HG02623 (cell line): Measurements from ENCODE around the gene PYGB.

Experiments used
- ATAC-seq: cut with Tn5 transposase; IDR thresholded peaks from one replicate; pipeline ENCODE4 v1.9.1; 2021; ENCODE audit warnings: moderate library complexity; ENCODE audit not compliant: unreplicated experiment

PYGB gene

DNA sequence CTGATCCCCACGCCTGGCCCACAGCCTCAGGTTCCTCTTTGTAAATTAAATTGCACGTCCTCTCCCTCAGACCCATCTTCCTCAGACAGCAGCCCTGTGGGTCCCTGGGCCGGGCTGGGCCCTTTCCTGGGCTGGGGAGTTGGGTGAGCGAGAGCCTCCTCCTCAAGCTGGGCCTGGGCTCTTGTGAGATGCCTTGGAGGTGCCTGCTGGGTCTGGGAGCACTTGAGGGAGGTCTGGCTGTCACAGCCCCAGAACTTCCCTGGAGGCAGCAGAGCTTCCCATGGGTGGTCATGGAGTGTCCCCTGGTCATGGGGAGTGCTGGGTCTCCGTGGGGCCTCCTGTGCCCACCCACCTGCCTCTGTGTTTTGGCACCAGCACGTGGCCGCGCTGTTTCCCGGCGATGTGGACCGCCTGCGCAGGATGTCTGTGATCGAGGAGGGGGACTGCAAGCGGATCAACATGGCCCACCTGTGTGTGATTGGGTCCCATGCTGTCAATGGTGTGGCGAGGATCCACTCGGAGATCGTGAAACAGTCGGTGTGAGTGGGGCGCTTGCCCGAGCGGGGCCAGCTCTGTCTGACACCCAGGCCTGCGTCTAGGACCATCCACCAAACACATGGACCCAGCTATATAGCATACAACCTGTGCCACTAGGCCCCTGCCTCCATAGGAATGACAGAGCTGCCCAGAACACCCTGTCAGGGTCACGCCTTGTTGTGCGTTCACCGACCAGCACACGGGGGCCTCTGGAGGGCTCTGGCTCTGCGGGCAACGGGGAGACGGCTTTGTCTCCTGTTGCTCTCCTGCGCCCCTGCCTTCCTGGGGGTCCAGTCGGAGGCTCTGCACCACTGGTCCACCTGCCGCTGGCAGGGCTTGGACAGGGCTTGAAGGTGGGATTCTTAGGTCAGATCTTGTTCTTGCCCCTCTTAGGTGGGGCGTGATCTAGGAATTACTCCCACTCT lies 33.0 kb downstream of the PYGB start:
- no peak for ATAC-seq

DNA sequence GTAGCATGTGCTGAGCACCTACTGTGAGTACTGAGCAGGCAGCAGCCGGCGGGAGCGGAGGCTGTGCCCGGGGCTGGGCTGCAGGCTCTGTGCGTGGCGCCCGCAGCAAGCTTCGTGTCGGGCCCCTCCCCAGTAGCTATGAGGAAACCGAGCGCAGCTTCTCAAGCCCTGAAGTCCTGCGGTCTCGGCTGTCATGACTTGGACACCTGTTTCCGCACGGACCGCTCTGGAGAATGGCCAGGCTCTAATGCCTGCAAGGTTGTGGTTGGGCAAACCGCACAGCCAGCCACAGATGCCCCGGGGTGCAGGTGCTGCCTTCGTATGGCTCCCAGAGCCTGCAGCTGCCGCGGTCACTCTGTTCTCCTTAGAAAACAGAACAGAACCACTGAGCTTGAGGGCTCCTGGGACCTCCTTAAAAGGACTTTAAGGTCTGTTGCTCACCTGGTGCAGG lies 33.7 kb downstream of the PYGB start:
- ATAC-seq = peak; percentile 67

DNA sequence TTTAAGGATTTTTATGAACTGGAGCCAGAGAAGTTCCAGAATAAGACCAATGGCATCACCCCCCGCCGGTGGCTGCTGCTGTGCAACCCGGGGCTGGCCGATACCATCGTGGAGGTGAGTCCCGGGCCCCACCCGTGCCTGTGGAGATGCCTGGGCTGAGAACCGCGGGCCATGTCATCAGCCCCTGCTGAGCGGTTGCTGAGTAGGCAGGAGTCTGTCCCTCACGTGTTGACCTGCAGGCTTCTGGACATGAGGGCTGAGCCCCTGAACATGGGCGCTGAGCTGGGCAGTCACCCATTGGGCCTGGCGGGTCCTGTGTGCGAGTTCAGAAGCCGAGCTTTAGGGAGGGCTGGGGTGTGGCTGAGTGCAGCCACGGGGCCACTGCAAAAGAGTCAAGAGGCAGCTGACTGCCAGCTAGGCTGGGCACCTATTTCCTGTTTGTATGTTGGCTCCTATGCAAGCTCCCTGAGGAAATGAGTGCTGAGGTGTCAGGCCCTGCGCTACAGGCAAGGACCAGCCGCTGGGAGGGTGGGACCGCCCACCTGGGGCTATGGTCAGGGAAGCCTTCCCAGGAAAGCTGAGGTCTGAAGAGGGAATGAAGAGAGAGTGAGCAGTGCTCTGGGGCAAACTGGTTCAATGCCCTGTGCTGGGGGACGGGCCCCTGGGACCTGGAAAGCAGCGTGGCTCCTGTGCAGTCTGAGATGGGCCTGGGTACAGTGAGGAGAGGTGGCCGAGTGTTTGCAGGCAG lies 34.3 kb downstream of the PYGB start:
- no peak for ATAC-seq

DNA sequence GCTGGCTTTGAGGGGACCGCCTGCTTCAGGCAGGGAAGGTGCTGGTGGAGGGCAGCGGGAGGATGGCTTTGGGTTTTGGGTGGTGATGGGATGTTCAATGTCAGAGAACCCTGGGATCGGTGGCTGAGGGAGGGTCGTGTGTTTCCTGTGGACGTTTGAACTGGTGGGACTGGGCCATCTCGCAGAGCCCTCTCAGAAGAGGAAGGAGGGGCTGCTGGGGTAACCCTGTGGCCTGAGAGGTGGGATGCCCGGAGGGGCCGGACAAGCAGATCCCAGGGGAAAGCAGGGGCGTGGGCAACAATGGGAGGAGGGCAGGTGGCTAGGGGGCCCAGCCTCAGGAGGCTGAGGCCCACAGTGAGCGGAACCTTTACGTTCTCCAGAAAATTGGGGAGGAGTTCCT lies 34.9 kb downstream of the PYGB start:
- ATAC-seq = no peak

DNA sequence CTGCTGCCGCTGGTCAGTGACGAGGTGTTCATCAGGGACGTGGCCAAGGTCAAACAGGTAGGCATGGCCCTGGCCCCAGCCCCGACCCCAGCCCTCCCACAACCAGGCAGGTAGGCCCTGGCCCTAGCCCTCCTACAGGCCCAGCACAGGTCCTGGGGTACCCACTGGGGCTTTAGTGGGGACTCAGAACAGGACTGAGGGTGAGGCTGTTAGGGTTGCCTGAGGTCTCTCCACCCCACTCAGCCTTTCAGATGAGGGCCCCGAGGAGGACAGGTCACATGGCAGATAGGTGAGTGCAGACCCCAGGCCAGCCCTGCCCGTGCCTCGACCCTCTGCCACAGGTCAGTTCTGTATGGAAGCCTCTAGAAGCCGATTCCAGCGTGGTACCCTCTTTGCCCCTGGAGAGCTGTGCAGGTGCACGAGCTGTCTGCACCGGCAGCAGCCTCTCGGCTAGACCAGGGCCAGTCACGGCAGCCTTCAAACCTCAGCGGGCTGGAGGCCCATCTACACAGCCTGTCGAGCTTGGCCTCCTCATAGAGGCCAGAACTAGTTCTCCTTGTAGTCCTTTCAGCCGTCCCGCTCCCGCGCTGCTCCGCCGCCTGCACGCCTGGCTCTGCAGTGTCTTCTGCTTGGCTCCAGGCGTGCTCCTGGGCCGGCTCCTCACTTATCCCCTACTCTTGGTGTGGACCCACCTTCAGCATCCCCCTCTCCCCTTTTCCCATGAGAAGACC lies 35.5 kb downstream of the PYGB start:
- no peak for ATAC-seq

DNA sequence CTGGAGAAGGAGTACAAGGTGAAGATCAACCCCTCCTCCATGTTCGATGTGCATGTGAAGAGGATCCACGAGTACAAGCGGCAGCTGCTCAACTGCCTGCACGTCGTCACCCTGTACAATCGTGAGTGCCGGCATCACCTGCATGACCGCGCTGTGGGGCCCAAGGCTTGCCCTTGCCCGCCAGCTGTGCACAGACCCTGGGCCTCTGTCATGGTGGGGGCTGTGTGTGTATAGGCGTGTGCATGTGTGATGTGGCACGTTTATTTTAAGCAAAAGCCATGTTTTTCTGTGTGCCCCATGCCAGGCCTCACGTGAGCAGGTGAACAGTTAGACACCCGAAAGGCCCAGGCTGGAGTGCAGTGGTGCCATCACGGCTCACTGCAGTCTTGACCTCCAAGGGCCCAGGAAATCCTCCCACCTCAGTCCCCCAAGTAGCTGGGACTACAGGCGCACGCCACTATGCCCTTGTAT lies 36.3 kb downstream of the PYGB start:
- ATAC-seq = no peak

DNA sequence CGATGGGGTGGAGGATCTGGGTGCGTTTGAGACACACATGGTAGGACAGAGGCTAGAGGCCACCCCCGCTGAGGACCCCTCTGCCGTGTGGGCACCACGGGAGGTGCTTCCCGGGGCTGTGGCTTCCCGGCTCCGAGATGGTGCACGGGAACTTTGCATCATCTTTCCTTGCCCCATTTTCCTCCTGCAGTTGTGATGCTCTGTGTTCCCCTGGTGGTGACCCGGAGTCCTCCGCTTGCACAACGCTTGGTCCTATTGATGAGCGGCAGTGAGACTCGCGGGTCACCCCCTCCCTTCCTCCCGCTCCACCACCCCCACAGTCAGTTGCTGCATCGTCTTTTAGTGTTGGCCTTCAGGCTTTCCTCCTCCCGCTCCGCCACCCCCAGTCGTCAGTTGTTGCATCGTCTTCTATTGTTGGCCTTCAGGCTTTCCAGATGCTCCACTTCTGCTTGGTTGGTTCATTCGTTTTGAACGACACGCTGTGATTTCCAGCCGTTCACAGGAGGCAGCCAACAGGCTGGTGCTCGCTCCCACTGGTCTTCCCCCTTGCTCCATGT lies 37.3 kb downstream of the PYGB start:
- ATAC-seq = no peak

DNA sequence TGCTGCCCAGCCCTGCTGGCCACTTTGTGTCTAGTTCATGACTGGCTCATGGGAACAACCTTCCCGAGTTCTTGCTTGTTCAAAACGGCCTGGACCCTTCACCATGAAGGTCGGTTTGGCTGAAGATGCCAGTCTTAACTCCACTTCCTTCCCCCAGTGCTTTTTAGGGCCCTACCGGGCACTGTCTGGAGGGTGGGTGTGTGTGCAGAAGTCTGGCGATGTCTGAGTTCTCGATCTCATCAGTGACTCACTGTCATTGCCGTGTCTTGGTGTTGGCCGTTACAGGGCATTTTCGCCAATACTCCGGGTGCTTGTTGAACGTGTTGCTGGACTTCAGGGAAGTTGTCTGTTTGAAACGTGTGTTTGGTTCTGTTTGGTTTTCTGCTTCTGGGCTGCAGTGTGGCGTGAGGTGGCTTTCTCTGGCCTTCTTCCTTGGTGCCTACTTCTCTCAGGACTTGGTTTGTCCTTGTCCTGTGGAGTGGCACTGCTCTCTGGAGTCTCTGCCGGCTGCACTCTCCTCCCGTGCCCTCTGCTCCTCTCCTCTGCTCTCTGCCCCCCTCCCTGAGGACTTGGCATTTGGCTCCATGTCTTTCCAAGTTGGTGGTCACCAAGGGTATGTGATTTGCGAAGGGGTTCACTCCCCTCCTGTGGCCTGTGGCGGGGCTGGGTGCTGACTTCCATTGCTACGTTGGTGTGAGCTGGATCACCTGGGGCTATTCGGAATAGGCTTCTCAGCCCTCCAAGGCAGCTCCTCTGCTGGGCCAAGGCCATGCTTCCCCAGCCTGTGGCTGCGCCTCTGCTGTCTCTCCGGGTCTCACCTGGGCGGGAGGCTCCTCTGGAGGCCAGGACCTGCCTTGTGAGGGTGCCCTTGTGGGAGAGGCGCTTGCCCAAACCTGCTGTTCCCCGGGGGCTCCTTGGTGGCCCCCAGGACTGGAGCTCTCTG lies 38.2 kb downstream of the PYGB start:
- ATAC-seq = no peak

DNA sequence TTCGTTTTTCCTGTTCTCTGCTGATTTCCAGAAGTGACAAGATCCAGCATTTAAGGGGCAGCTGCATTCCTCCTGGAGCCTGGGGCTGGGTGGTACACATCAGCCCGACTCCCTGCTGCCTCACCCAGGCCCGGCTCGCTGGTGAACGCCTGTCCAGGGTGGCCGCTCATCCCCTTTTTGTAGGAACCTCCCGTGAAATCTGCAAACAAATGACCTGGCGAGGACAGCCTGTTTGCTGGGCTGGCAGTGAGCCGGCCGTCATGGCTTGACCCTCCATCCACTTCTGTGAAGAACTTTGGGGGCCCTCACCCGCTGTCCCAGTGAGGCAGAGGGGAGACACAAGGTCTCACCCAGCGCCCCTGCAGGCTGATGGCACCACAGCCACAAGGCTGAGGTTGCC lies 39.0 kb downstream of the PYGB start:
- ATAC-seq = no peak

DNA sequence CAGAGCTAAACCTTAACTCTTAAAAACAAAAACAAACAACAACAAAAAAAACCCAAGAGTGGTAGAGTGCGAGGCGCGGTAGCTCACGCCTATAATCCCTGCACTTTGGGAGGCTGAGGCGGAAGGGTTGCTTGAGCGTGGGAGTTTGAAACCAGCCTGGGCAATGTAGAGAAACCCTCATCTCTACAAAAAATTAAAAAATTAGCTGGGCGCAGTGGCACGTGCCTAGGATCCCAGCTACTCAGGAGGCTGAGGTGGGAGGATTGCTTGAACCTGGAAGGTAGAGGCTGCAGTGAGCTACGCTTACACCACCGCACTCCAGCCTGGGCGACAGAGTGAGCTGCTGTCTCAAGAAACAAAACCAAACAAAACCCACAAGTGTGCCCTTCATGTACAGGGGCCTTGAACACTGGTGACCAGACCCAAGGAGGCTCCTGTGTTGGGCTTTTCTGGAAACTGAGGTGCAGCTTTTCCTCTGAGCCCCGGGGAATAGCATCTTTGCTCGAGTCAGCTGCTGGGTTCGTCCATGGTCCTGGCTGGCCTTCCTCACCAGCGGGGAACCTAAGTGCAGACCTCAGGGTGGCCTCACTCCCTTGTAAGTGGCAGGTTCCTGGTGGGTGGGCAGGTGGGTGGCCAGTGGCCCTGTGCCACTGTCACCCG lies 39.9 kb downstream of the PYGB start:
- no peak for ATAC-seq

DNA sequence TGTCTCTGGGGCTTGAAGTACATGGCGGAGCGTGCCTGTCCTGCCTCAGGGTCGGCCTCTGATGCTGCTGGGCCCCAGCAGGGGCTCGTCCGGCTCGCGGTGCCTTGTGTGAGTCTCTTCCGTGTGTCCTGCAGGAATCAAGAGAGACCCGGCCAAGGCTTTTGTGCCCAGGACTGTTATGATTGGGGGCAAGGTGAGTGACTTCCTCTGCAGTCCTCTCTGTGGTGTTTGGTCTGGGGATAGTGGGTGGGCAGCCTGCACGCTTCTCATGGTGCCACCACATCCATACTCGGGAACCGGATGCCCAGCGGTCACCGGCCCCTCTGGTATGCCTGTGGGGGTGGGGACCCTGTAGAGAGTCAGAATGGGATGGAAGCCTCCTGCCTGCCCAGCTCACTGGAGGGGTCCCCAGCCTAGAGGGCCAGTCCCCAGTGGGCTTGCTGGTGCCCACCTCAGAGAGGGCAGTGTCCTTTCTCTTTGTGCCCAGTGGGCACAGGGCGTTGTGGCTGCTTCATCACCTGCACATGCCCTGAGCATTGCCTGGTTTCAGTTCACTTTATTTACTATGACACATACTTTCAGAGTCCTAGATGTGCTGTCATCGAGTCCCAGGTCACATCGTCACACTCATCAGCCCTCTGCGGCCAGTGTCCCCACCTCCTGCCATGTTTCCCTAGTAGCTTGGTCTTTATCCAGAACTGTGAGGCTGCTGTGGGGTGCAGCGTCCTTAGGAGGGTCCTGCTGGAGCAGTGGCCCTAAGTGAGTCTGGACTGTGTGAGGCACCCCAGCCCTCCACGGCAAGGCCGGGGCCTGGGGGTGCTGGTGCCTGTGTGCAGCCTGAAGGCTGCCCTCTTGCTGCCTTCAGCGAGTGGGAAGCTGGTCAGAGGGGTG lies 40.7 kb downstream of the PYGB start:
- ATAC-seq = peak; percentile 95

DNA sequence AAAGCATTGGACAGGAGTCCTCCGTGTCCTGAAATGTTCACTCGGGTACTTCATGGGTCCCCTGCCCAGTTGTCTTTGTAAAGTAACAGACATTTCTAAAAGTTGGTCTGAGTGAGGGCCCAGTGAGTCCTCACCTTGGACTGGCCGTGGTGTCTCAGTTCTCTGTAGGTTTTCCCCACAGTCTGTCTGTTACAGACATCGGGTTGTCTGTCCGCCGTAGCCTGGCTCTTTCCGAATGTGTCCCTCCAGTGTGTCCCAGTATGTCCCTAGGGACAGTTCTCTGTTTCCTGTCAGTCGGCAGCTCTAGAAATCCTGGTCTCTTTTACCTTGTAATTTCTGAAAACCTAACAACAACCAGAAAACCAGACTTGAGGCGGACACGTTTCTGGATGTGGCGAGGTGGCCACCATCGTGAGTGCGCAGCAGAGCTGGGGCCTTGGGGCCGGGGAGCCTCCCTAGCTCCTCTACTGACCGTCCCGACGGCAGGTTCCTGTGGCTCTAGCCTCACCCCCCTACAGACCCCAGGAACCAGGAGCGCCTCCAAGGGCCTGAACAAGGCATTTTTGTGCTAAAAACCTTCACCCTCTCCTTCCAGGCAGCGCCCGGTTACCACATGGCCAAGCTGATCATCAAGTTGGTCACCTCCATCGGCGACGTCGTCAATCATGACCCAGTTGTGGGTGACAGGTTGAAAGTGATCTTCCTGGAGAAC lies 42.2 kb downstream of the PYGB start:
- ATAC-seq = no peak

DNA sequence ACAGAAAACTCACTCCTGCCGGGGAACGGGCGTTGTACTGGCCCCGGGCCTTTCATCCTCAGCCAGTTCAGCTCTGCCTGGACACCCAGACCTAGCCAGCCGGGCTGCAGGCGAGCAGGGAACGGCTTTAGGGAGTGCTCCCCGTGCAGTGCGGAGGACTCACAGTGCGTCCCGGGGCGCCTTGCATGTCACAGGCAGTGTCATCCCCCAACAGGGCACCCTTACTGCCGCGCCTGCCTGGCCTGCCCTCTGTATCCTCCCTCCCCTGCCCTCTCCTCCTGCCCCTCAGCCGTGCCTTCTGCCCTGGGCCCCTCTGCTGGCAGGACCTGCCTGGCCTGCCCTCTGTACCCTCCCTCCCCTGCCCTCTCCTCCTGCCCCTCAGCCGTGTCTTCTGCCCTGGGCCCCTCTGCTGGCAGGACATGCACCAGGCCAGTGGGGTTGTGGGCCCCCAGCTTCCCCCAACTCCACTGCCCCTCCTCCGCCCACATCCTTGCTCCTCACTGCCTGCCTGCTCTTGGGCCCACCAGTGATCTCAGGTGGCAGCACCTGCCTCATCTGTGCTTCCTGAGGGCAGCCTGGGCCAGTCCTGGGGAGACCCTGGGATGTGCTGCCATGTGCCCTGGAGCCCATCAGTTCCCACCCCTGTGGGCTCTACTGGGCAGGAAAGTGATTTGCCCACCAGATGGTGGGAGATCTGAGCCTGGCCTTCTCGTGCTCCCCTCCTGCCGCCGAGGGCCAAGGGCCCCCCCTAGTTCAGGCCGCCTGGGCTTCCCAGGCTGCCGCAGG lies 43.0 kb downstream of the PYGB start:
- ATAC-seq = no peak

DNA sequence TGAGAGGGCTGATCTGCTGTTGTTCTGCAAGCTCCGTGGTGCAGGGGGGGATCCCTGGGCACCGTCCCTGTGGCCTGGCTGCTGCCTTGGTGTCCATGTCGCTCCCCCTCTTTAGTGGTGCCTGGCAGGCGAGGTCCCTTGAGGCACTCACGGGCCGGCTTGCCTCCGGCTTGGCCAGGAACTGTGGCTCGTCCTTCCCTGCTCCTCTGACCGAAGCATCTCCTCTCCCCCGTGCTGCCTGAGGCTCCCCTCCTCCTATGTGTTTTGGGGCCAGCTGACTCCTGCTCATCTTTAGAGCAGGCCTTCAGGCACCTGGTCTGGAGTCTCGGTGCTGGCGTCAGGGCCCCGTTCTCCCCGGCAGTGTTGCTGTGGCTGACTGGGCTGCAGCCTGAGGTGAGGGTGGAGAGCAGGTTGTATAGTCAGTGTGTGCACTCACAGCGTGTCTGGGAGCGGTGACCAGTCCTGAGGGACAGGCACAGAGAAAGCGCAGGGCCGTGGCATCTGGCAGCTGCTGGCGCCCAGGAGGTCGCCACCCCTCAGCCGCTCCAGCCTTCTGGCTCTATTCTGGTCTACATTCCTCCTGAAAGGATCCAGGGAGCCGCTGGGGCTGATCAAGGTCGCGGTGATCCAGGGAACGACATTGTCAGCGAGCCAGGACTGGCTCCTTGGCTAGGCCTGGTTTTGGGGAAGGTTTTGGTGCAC lies 43.7 kb downstream of the PYGB start:
- no peak for ATAC-seq

DNA sequence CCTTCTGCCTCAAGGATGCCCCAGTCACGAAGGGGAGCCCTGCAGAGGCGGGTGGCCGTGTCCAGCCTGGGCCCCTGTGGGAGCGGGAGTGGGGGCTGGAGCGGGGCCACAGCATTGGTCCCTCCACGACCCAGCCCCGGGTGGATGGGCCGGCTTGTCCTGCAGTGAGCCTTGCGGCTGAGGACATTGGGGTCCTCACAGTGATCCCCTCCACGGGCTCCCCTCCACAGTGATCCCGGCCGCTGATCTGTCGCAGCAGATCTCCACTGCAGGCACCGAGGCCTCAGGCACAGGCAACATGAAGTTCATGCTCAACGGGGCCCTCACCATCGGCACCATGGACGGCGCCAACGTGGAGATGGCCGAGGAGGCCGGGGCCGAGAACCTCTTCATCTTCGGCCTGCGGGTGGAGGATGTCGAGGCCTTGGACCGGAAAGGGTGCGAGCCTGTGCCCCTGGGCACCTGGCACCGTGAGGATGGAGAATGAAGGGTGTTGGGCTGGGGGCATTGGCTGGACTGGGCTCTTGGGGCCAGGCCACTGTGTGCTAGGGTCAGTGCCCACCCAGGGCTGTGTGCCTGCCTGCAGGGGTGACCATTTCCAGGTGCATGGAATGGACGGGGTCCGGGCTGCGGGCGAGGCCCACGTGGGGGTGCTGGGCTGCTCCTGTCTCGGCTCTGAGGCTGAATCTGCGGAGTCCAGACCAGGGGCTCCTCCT lies 44.4 kb downstream of the PYGB start:
- no peak for ATAC-seq

DNA sequence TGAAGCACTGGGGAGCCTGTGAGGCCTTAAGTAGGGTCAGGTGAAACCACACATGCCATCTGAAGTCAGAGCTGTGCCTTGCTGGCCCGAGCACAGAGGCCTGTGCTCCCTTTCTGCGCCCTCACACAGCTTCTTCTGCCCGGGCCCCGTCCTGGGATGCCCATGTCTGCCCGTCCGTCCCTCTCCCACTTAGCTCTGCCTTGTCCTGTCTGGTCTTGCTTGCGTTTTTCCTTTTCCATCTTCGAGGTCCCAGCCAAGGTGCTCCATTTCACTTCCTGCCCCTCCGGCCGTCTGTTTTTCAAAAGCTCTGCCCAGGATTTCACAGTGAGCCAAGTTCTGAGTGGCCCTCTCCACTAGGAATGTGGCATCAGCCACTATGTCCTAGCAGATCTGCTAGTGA lies 45.6 kb downstream of the PYGB start:
- no peak for ATAC-seq
